Occipital lobe (tissue), 2 donors: ENCODE data around the gene ECHDC3. TPM values are rescaled to one million over a fixed set of nuclear protein-coding genes. Genes with fewer than 3 reads are reported as not detected.
"Not testable (repeated sequence)": the region's sequence is repeated elsewhere in the genome, so short reads cannot be mapped to it uniquely, and the experiment has no call there.

Source experiments
- DNase-seq: peaks from one replicate; lab custom pipeline; 2025; lab: John Stamatoyannopoulos, UW
- total RNA-seq: library from RNA; depleted of rRNA; stranded (reverse); fragments of >200 nt; gene quantifications from one replicate; pipeline ENCODE4 v1.2.3, GENCODE V29; 2014

The ECHDC3 gene
- total RNA-seq, result 5.6 TPM

- DNase-seq, result peak; percentile 4
Observed at GRCh38 chr10:11742009-11742778, at the start of gene ECHDC3. Gene ECHDC3 (plus strand): TSS chr10:11742382. CDS start chr10:11742577, 195 bp downstream.

GRCh38 chr10:11693376-11693775 lies 48.8 kb upstream of the ECHDC3 start:
- no peak for DNase-seq

GRCh38 chr10:11695779-11696178 lies 46.4 kb upstream of the ECHDC3 start:
- DNase-seq, result no peak

GRCh38 chr10:11697718-11698527 lies 44.3 kb upstream of the ECHDC3 start:
- DNase-seq, result no peak

GRCh38 chr10:11698691-11699549 lies 43.3 kb upstream of the ECHDC3 start:
- DNase-seq, result no peak

- DNase-seq, result no peak
Observed at GRCh38 chr10:11699550-11700097, 42.6 kb upstream of the ECHDC3 start.

GRCh38 chr10:11700539-11700938 lies 41.6 kb upstream of the ECHDC3 start:
- DNase-seq, result no peak

- DNase-seq, result no peak
Observed at GRCh38 chr10:11701451-11702095, 40.6 kb upstream of the ECHDC3 start.

GRCh38 chr10:11702264-11702663 lies 39.9 kb upstream of the ECHDC3 start:
- DNase-seq, result no peak

- no peak for DNase-seq
Observed at GRCh38 chr10:11704092-11704491, 38.1 kb upstream of the ECHDC3 start.

- DNase-seq, result no peak
Observed at GRCh38 chr10:11705722-11706121, 36.5 kb upstream of the ECHDC3 start.

- DNase-seq, result no peak
Observed at GRCh38 chr10:11706895-11707567, 35.2 kb upstream of the ECHDC3 start.

GRCh38 chr10:11707624-11708350 lies 34.4 kb upstream of the ECHDC3 start:
- no peak for DNase-seq

GRCh38 chr10:11708801-11709200 lies 33.4 kb upstream of the ECHDC3 start:
- not testable (repeated sequence) for DNase-seq

- DNase-seq, result no peak
Observed at GRCh38 chr10:11712744-11713143, 29.4 kb upstream of the ECHDC3 start.

GRCh38 chr10:11713186-11713743 lies 28.9 kb upstream of the ECHDC3 start:
- DNase-seq, result no peak

GRCh38 chr10:11713963-11714362 lies 28.2 kb upstream of the ECHDC3 start:
- DNase-seq, result no peak

- DNase-seq, result no peak
Observed at GRCh38 chr10:11714750-11715365, 27.3 kb upstream of the ECHDC3 start.
